ENCODE data around the gene C13orf46.

C13orf46 gene

GRCh38 chr13:113917594-113918371 is 56.1 kb downstream of the C13orf46 start:
- TF ChIP-seq, protein P1, sequence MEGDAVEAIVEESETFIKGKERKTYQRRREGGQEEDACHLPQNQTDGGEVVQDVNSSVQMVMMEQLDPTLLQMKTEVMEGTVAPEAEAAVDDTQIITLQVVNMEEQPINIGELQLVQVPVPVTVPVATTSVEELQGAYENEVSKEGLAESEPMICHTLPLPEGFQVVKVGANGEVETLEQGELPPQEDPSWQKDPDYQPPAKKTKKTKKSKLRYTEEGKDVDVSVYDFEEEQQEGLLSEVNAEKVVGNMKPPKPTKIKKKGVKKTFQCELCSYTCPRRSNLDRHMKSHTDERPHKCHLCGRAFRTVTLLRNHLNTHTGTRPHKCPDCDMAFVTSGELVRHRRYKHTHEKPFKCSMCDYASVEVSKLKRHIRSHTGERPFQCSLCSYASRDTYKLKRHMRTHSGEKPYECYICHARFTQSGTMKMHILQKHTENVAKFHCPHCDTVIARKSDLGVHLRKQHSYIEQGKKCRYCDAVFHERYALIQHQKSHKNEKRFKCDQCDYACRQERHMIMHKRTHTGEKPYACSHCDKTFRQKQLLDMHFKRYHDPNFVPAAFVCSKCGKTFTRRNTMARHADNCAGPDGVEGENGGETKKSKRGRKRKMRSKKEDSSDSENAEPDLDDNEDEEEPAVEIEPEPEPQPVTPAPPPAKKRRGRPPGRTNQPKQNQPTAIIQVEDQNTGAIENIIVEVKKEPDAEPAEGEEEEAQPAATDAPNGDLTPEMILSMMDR (IDR thresholded peaks at IDR 0.05; ENCODE audit: low read depth, low read length, missing control alignments): no peak
- no peak overlapping the region for H3K4me3 ChIP-seq (ENCODE audit: low read depth, low read length)
- in situ Hi-C loops (cut with HindIII; ENCODE audit: low pct_ligation_motif_present, low sequenced_read_pairs): no loop called here
- peaks cover 7% of the 10 kb centered on the region for H3K27me3 ChIP-seq (replicated peaks)
- no peaks in the 10 kb centered on the region for H3K36me3 ChIP-seq (replicated peaks)
- no peak overlapping the region for H3K27ac ChIP-seq
- no peak for DNase-seq

DNA sequence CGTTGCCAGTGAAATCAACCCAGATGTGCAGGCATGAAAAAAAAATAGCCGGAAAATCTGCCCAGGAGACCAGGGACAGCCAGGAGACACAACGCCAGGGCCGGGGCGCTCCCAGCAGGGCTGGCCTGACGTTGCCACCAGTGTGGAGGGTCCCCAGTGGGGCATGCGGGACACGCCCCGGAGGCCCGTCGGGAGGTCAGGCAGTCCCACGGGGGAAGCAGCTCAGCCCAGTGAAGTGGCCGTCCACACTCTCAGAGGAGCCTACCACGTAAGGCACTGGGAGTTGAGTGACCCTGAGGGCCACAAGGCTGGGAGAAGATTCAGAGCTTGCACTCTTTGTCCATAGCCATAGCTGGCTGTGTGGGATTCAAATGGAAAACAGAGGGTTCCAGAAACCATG is 56.8 kb downstream of the C13orf46 start:
- H3K27ac ChIP-seq: no peak overlapping the region
- H3K27me3 ChIP-seq (replicated peaks): peaks cover 7% of the 10 kb centered on the region
- in situ Hi-C loops (cut with HindIII; ENCODE audit: low pct_ligation_motif_present, low sequenced_read_pairs): no loop called here
- no peaks in the 10 kb centered on the region for H3K36me3 ChIP-seq (replicated peaks)
- TF ChIP-seq, protein P1 (IDR thresholded peaks at IDR 0.05; ENCODE audit: low read depth, low read length, missing control alignments): no peak
- no peak overlapping the region for H3K4me3 ChIP-seq (ENCODE audit: low read depth, low read length)
- DNase-seq: no peak

DNA sequence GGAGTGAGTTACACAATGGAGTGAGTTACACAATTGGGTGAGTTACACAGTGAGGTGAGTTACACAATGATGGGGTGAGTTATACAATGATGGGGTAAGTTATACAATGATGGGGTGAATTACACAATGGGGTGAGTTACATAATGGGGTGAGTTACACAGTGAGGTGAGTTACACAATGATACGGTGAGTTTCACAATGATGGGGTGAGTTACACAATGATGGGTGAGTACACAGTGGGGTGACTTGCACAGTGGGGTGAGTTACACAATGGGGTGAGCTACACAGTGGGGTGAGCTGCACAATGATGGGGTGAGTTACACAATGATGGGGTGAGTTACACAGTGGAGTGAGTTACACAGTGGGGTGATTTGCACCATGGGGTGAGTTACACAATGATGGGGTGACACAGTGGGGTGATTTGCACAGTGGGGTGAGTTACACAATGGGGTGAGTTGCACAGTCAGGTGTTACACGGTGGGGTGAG is 57.5 kb downstream of the C13orf46 start:
- Histone ChIP-seq H3K27me3 (replicated peaks) (peaks cover 7% of the 10 kb centered on the region), H3K36me3 (replicated peaks) (no peaks in the 10 kb centered on the region), H3K27ac (no peak overlapping the region), H3K4me3 (ENCODE audit: low read depth, low read length) (no peak overlapping the region)
- no peak for DNase-seq
- TF ChIP-seq, protein P1 (IDR thresholded peaks at IDR 0.05; ENCODE audit: low read depth, low read length, missing control alignments): no peak
- in situ Hi-C loops (cut with HindIII; ENCODE audit: low pct_ligation_motif_present, low sequenced_read_pairs): no loop called here

DNA sequence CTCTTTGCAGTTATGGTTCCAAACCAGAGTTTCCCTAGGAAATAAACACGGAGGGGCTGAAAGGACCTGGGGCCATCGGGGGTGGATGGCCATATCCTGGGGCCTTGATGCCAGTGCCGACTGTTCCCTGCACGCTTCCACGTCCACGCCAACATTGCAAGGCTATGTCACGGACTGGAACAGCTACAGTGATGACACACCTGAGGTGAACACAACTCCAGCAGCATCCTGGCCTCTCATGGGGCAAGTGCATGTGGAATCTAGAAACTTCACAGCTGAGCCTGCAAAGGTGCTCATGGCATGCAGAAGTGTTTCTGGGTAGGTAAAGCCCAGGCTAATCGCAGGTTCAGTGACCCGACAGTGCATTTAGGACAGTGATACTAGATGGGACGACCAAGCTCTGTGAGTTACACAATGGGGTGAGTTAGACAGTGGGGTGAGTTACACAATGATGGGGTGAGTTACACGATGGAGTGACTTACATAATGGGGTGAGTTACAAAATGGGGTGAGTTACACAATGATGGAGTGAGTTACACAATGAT is 58.0 kb downstream of the C13orf46 start:
- in situ Hi-C loops (cut with HindIII; ENCODE audit: low pct_ligation_motif_present, low sequenced_read_pairs): no loop called here
- TF ChIP-seq, protein P1 (IDR thresholded peaks at IDR 0.05; ENCODE audit: low read depth, low read length, missing control alignments): no peak
- H3K27ac ChIP-seq: no peak overlapping the region
- no peak for DNase-seq
- no peak overlapping the region for H3K4me3 ChIP-seq (ENCODE audit: low read depth, low read length)
- H3K27me3 ChIP-seq (replicated peaks): peaks cover 7% of the 10 kb centered on the region
- H3K36me3 ChIP-seq (replicated peaks): no peaks in the 10 kb centered on the region

GRCh38 chr13:113915012-113915763 is 58.7 kb downstream of the C13orf46 start:
- no peak for DNase-seq
- Histone ChIP-seq H3K36me3 (replicated peaks) (no peaks in the 10 kb centered on the region), H3K27ac (no peak overlapping the region), H3K27me3 (replicated peaks) (peaks cover 7% of the 10 kb centered on the region), H3K4me3 (ENCODE audit: low read depth, low read length) (no peak overlapping the region)
- TF ChIP-seq, protein P1 (IDR thresholded peaks at IDR 0.05; ENCODE audit: low read depth, low read length, missing control alignments): no peak
- in situ Hi-C loops (cut with HindIII; ENCODE audit: low pct_ligation_motif_present, low sequenced_read_pairs): no loop called here

Measured in brain microvascular endothelial cell (primary cell).